ENCODE results near the gene C1QTNF5. TPM values are rescaled to one million over a fixed set of nuclear protein-coding genes. Genes with fewer than 3 reads are reported as not detected.

Gene C1QTNF5
- total RNA-seq, 1 experiment from 2014 or later = not detected

GRCh38 chr11:119318240-119319135, 22.2 kb downstream of the C1QTNF5 start:
- DNase-seq (ENCODE audit: low spot score) = no peak

DNA sequence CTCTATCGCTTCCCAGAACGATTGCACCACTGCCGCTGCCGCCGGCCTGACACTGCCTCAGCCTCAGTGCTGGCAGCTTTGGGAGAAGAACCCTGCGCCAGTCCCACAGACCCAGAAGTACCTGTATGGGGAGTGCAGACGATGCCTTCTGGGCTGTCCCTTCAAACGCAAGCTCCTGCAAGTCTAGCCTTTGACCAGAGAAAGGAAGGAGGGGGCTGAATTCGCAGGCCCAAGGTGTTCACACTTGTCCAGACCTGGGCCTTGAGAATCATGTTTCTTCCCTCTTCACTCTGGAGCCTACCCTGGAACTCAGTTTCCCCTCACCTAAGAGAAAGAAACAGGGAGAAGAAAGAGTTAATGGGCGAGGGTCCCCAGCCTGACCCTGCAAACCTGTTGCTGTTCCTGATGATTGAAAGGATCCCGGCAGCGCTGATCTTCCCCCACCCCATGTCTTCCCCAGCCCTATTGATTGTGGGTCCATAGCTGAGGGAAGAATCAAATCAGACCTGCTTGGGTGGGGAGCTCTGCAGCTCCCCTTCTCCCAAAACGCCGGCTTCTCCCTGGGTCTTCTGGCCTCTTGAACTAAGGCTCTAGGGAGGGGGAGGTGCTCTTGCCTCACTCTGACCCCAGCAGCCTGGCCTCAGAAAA, 23.0 kb downstream of the C1QTNF5 start:
- no peak for DNase-seq (ENCODE audit: low spot score)

- DNase-seq (ENCODE audit: low spot score) = no peak
Observed at GRCh38 chr11:119316729-119317591, 23.7 kb downstream of the C1QTNF5 start, which contains the start of gene MCAM. MCAM (minus strand) TSS chr11:119317130; CDS start chr11:119317101, 29 bp downstream.

DNA sequence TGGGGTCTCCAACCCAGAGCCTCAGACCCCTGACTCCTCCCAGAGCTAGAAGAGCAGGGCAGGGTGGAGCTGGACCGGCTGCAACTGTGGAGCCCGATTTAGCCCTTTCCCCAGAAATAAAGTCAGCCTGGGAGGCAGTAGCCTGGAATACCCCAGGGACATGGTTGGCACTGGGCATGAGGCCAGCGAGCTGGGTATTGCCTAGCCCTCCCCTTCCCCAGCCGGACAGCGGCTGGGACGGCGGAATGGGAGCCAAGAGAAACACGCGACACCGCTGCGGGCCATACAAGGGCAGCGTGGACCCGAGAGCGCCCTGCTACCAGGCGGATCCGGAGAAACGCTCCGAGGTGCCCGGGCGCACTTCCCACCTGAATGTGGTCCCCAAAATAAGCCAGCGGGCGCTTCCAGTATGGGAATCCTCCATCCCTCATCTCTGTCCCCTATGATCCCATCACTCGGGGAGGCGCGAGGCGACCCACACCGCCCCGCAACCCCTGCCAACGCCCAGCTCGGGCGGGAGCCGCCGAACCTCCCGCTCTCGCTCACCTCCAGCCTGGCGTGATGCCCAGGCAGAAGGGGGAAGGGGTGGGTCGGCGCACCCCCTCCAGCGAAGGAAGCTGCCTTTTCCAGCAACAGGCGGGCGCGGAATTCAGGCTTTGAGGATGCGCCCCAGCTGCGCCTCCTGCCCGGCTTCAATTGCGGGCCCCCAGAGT, 24.5 kb downstream of the C1QTNF5 start:
- DNase-seq (ENCODE audit: low spot score) = no peak

DNA sequence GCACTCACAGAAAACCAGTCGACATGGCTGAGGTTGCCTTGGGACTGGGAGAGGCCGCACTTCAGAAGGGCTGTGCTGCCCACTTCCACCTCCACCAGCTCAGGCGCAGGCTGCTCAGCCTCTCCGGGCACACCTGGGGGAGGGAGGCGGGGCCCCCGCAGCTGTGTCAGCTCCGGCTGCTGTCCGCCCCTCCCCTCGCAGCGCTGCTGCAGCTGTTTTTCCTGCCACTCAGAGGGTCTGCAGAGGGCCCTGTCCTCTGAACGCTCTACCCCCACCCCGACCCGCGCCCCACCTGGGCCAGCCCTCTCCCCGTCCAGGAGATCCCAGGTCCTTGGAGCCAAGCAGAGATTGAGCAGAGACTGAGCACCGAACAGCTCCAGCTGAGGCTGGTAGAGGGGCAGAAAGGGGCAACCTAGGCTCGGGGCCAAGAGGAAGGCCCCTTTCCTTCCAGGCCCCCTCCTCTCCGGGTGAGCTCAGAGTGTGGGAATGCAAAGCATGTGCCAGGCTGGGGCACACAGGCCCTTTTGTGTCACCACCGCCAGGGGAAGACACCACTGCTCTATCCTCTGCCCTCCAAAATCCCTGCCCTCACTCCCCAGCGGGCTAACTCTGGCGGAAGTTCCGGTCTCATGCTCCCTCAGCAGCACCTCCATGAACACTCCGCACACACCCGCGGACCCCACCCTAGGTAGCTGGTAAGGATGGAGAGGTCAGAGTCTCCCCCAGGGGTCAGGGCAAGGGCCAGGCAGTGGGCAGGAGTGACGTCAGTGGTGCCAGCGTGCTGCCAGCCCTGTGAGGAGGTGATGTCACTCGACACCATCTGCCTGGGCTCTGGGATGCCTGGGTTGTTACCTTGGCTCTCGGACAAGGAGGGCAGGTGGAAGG, 25.3 kb downstream of the C1QTNF5 start:
- no peak for DNase-seq (ENCODE audit: low spot score)

DNA sequence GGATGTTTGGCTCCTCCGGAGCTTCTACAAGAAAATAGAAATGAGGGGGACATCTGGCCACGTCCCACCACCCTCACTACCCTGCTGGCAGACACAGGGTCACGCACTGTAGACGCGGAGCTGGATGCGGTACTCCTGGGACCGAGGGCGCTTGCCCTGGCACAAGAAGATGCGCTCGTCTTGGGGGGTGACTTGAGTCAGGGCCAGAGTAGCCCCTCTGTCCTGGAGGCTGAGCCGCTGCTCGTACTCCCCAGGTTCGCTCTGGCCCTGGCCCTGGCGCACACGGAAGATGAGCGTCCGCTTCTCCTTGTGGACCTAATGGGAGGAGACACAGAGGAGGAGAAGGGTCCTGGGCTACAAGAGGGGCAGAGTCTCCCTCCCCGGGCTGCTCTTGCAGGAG, 26.0 kb downstream of the C1QTNF5 start:
- DNase-seq (ENCODE audit: low spot score) = no peak

GRCh38 chr11:119310682-119311052, 30.0 kb downstream of the C1QTNF5 start:
- DNase-seq (ENCODE audit: low spot score) = no peak

- DNase-seq (ENCODE audit: low spot score) = no peak
Observed at GRCh38 chr11:119309953-119310681, 30.6 kb downstream of the C1QTNF5 start.

GRCh38 chr11:119309411-119309810, 31.3 kb downstream of the C1QTNF5 start:
- no peak for DNase-seq (ENCODE audit: low spot score)

DNA sequence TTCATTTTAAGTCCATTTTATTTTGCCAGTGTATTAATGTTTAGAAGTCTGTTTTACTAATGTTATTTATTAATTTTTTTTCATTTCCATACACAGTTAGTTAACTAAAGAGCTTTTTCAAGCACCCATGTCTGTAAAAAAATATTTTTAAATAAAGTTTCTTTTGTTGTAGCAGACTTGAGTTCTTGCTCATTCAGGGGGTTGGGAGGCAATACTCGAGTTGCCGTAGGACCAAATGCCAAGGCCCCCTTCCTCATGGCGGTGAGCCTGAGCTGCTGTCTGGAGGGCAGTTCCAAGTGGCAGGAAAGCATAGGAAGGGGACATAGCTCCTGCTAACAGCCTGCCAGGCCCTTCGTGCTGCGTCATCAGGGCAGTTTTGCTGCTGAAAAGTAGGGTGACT, 32.7 kb downstream of the C1QTNF5 start:
- DNase-seq (ENCODE audit: low spot score) = no peak

- no peak for DNase-seq (ENCODE audit: low spot score)
Observed at GRCh38 chr11:119307219-119307618, 33.5 kb downstream of the C1QTNF5 start.

GRCh38 chr11:119306373-119306890, 34.3 kb downstream of the C1QTNF5 start:
- DNase-seq (ENCODE audit: low spot score) = no peak

- no peak for DNase-seq (ENCODE audit: low spot score)
Observed at GRCh38 chr11:119305556-119306372, 34.9 kb downstream of the C1QTNF5 start.

- DNase-seq (ENCODE audit: low spot score) = no peak
Observed at GRCh38 chr11:119303227-119303718, 37.4 kb downstream of the C1QTNF5 start.

DNA sequence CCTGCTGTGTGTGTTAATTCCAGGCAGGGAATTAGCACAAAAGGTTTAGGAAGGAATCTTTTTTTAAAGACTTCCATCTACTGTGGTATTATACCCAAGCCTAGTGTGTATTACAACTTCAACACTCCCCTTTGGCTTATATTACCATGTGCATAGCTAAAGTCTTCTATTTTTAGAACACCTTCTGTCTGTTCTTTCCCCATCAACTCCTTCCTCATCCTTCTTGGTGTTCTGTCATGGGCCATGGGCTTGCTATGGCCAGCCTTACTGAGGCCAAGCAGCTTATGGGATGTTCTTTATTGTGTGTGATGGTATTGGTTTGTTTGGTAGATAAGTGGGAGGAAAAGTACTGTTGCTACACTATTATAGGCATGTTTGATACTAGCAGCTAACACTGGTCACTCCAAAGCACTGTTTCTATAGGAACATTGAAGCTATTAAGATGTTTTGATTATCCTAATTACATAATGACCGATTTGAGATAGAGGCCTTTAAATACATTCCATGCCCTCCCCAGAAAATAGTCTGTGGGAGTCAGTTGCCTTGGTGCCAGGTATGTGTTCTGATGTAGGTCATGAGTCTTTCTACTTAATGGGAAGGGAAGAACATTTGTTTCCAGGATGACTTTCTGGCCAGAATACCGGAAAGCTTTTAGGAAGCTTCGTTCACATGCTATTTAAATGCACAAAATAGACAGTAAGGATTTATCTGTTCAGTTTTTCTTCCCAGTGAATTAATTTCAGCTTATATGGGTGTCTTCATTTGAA, 40.3 kb downstream of the C1QTNF5 start:
- no peak for DNase-seq (ENCODE audit: low spot score)

DNA sequence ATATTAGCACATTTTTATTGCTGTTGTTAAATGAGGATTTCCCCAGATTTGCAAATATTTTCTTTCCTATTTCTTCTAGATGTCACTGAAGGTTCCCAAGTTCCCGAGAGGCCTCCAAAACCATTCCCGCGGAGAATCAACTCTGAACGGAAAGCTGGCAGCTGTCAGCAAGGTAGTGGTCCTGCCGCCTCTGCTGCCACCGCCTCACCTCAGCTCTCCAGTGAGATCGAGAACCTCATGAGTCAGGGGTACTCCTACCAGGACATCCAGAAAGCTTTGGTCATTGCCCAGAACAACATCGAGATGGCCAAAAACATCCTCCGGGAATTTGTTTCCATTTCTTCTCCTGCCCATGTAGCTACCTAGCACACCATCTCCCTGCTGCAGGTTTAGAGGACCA, 41.3 kb downstream of the C1QTNF5 start:
- DNase-seq (ENCODE audit: low spot score) = no peak

- DNase-seq (ENCODE audit: low spot score) = no peak
Observed at GRCh38 chr11:119298726-119299125, 42.0 kb downstream of the C1QTNF5 start.

GRCh38 chr11:119297938-119298337, 42.7 kb downstream of the C1QTNF5 start:
- DNase-seq (ENCODE audit: low spot score) = no peak

All from A172 (cell line).